Measurements from ENCODE around the gene CHADL. TPM values are rescaled to one million over a fixed set of nuclear protein-coding genes. Genes with fewer than 3 reads are reported as not detected.

Gene CHADL
- total RNA-seq, 1 donor from 2014 or later: 0.64 TPM

DNA sequence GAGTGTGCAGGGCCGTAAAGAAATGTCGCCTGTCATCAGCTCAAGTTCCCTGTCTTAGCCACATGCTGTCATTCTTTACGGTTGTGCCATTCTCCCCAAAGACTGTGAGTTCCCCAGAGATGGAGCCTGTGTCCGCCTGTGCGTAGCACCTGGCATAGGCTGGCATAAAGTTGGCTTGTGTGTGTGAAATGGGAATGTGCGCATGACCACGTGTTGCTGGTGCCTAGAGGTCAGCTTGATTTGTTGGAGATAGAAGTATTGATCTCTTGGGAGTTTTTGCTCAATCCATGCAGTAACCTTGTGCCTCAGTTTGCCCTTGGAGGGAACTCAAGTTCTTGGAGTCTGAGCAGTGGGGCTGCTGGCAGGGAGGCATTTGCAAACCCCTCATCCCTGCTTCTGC is 9.4 kb downstream of the CHADL start:
- DNase-seq (ENCODE audit: low read depth in 2 of 2): no peak

DNA sequence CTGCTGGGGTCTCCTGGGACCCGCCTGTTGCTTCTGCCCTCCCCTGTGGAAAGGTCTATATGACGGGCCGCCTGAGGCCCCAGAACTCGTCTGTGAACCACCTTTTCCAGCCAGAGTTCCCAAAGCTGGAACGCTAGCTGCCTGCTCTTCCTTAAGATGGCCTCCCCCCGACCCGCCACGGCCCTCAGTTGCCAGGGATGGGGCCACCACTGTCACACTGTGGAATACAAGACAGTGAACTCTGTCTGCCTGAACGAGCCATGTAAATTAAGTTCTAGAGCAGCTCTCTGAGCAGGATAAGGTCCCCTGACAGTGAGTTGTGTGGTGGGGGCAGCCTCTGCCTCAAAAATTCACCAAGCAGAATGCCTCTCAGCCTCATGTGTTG is 10.3 kb downstream of the CHADL start:
- no peak for DNase-seq (ENCODE audit: low read depth in 2 of 2)

DNA sequence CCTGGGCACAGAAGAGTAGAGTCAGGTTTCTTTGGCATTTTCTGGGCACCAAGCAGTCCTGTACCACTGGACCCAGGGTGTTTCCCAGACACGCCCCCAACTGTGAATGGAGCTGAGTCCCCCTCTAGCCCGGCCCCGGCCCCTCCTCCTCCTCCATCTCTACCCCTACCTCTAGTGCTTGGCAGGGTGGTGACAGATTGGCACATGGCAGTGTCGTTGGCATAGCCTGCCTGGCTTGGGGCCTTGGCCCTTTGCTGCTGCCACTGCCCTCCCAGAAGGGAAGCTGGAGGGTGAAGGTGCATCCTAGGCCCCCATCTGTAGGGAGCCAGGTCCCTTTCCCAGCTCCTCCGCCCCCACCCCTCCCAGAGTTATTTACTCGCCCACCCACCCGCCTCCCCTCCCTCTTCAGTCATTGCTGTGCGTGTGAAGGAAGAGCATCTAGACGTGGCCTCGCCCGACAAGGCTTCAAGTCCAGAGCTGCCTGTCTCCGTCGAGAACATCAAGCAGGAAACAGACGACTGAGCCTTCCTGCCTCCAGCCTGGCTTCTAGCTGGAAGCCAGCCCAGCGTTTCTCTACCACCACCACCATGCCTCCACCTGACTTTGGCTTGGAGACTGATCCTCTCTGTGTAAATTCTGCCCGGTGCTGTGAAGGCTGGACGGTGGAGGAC is 10.9 kb downstream of the CHADL start:
- peak in 1 of 2 donors; percentile 88 for DNase-seq (ENCODE audit: low read depth in 2 of 2)

DNA sequence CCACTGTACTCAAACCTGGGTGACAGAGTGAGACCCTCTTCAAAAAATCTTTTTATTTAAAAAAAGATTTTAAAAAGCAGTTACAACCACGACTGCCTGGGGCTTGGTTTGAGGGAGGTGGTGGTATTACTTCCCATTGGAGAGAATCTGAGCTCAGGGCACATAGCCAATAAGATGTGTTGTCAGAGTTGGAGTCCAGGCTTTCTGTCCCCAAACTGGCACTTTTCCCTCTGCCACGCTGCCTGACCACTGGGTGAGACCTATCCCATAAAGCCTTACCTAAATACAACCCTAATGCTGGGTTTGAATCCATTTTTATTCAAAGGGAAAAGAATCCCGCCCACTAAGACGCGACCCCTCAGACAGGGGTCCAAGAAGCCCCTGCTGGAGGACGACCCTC is 11.5 kb downstream of the CHADL start:
- DNase-seq (ENCODE audit: low read depth in 2 of 2): no peak

DNA sequence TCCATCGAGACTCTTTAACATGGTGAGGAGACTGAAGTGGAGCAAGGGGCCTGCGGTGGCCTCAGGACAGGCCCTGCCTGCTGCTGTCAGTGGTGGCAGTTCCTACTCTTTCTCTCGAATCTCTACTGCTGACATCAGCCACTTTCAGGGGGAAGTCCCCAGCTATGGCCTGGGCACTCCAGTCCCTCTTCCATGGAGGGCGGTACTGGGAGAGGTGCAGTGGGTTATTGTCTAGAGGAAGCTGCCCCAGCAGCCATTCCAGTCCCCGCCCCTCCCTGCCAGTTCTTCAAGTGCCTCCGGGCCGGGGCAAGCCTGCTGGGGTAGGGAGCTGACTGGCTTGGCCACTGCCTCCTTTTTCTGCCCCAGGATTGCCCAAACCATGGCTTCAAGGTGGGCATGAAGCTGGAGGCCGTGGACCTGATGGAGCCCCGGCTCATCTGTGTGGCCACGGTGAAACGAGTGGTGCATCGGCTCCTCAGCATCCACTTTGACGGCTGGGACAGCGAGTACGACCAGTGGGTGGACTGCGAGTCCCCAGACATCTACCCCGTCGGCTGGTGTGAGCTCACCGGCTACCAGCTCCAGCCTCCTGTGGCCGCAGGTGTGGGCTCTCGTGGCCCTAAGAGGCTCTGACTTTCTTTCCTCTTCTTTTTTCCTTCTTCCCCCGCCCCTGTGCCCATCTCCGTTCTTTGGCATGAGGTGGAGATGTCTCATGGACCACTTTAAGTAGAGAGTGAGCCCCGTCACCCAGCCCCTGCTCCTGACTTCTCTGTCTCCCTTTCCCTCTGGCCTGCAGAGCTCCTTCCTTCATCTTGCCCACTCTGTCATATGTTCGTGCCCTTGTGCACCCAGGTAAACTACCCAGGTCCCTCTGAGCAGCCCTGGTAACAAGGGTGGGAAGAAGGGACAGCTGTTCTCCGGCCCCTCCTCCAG is 13.7 kb downstream of the CHADL start:
- DNase-seq (ENCODE audit: low read depth in 2 of 2): no peak

DNA sequence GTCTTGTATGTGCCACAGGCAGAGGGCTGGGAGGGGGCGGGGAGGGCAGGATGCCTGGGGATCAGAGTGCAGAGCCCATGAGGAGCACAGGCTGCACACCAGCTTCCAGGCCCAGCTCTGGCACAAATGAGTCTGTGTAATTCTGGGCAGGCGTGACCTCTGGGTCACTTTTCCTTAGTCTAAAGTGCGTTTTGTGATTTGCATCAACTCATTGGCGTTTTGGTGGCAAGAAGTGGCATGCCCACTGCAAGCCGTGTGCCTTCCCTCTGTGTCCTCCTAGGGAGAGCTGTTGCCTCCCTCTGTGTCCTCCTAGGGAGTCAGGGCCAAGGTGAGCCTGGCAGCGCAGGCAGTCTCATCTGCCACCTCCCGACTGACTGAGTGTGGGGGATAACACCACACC is 17.2 kb downstream of the CHADL start:
- DNase-seq (ENCODE audit: low read depth in 2 of 2): no peak

DNA sequence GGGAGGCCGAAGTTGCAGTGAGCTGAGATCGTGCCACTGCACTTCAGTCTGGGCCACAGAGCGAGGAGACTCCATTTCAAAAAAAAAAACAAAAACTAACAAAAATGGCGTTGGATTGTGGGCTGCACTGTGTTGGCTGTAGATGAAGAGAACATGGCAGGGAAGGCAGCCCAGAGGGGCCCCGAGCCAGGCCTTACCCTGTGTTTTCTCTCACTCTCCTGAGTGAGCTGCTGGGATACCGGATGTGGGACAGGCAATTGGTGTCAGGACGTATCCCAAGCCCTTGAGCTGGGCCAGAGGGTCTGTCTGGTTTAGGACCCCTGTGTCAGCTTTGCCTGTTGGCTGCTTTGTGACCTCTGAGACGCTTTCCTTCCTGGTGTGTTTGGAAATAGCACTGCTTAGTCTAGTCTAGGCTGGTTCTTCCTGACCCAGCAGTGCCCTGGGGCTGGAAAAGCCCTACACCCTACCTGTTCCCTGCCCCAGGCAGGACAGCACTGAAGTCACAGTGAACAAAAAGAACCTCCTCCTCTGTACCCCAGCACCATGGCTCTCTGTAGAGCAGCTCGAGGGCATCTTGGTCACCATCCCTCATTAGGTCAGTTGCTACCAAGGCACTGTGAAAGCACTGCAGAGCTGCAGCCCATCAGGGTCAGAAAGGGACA is 17.8 kb downstream of the CHADL start:
- DNase-seq (ENCODE audit: low read depth in 2 of 2): no peak

DNA sequence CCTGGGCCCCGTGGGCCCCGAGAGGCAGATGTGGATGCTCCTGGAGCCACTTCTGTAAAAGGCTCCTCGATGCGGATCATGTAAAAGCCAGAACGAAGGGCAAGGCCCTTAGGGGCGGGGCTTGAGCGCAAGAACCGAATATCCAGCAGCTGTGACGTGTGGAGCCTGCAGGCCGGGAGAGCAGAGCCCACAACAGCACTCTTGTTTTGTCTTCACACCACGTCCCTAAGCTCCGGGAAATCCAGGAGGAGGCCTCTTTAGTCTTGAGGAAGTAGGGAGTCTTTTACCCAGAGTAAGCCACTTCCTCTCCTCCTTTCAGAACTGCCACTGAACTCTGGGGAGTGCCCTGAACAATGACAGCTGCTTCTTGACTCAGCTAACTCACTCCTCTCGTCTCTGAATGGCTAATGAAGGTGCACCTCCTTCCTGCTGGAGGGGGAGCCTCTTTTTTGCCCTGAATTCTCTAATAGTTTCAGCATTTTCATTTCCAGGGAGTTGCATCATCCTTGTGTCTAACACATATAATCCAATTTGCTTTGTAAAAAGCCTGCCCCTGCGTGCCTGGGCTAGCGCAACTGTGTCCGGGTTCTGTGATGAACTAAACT is 23.1 kb downstream of the CHADL start:
- DNase-seq (ENCODE audit: low read depth in 2 of 2): peak in 1 of 2 donors; percentile 58

DNA sequence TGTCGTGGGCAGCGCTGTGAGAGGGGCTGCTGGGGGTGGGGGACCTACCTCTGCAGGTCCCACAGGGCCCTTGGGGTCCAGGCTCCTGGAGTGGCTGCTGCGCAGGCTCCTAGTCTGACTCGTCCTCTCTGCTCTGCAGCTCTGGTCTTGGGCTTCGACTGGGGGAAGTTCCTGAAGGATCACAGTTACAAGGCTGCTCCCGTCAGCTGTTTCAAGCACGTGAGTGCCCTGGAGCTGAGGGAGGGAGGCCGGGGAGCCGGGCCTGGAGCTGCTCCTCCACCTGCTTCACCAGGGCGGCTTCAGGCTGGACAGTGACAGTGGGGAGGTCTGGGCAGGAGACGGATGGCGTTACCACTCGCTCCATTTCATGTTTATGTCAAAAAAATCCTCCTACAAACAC is 23.7 kb downstream of the CHADL start:
- DNase-seq (ENCODE audit: low read depth in 2 of 2): no peak

DNA sequence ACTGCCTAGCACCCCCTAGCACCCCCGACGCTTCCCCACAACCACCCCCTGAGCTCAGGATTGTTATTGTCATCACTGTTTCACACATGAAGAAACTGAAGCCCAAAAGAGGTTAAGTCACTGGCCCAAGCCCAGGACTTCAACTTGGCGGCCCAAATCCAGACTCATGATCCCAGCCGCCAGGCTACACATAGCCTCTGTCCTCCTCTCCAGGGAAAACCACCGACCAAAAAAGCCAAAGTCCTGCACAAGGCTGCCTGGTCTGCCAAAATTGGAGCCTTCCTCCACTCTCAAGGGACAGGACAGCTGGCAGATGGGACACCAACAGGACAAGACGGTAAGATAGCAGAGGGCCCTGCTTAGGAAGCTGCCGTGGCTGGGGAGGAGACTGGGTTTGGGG is 24.8 kb downstream of the CHADL start:
- DNase-seq (ENCODE audit: low read depth in 2 of 2): no peak

DNA sequence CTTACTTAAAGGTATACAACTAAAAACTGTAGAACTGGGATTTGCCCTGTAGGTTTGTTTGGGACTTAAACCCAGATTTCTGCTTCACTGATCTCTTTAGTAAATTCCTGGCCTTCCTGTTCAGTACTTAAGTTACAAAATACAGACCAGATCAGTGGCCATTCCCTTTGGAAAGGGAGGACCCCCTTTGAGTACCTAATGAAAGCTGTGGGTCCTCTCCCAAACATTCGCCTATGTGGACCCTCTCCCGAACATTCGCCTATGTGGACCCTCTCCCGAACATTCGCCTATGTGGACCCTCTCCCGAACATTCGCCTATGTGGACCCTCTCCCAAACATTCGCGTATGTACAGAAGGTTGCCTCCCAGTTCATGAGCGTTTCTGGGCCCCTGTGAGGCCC is 25.3 kb downstream of the CHADL start:
- no peak for DNase-seq (ENCODE audit: low read depth in 2 of 2)

DNA sequence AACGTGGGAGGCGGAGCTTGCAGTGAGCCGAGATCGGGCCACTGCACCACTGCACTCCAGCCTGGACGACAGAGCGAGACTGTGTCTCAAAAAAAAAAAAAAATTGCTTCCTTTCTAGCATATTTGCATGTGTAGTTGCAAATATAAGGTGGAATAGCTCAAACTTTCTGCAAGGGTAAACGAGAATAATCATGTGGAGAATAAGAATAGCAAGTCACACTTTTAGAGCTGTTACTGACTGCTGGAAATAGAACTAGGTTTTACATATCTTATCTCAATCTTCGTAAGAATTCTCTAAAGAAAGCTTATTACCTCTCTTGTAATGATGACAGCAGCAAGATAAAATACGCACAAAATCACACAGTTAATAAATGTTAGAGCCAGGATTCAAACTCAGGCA is 34.0 kb downstream of the CHADL start:
- DNase-seq (ENCODE audit: low read depth in 2 of 2): no peak

DNA sequence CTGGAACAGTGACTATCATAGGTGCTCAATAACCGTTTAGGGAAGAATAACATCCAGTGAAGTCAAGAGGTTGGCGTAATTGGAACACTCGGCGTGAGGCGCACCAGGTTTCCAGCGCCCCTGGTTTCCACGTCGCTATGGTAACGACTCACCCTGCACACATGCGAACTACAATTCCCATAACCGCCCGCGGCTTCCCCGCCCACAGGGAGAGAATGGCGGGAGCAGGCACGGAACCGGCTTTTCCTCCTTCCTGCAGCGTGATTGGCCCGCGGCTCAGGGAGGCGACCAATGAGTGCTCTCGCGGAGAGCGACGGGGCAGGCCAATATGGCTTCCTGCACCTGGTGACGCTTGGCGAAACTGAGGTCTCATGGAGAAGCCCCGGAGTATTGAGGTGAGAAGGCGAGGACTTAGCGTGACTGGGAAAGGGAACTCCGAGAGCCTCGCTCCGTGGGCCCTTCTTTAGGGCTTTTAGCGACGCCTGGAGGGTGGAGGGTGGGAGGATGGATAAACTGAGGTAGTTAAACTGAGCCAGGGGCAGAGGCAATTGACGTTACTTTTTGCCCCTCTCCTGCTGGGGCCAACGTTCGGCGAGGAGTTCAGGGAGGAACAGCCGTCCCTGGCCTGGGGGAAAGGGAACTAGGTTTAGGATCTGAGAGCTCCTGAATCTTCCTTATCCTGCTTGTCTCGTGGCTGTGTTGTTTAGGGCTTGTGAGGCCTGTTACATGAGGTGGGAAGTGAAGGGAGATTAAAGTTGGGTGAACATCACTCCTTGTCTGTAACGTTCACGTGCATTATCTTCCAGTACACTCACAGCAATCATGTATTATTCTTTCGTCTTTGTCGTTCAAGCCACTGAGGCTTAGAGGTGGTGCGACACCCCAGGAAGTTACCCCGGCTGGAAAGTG is 35.5 kb downstream of the CHADL start, which contains the start of gene L3MBTL2:
L3MBTL2 (plus strand) TSS at position 321 of the 909 bp plus-strand sequence; CDS start at position 372, 51 bp downstream.
- DNase-seq (ENCODE audit: low read depth in 2 of 2): peak; percentile 89 to 96

DNA sequence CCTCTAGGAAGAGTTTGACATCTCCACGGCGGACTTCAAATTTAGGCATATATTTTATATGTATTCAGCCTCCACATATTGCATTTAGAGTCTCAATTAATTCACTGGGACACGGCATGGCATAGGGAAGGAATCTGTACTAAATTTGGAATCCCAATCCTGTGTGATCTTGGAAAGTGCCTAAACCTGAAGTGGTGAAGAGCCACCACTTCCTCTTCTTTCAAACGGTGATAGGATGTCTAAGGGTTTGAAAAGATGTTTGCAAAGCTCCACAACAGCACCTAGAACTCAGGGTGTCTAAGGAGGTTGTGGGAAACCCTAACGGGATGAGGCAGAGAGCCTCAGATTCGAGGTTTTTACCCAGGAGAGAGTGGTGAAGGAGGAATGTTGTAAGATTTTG is 36.7 kb downstream of the CHADL start:
- no peak for DNase-seq (ENCODE audit: low read depth in 2 of 2)

DNA sequence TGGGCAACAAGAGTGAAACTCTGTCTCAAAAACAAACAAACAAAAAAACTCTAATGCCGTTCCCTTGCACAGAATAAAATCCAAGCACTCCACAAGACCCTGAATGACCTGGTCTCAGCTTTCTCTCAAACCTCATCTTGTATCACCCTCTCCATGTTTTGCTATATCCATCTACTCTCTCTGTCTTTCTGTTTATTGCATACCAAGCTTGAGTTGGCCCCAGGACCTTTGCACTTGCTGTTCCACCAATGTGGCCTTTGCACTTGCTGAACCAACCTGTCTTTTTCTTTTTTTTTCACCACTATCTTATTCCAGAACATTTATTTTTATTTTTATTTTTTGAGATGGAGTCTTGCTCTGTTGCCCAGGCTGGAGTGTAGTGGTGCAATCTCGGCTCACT is 37.6 kb downstream of the CHADL start:
- no peak for DNase-seq (ENCODE audit: low read depth in 2 of 2)

DNA sequence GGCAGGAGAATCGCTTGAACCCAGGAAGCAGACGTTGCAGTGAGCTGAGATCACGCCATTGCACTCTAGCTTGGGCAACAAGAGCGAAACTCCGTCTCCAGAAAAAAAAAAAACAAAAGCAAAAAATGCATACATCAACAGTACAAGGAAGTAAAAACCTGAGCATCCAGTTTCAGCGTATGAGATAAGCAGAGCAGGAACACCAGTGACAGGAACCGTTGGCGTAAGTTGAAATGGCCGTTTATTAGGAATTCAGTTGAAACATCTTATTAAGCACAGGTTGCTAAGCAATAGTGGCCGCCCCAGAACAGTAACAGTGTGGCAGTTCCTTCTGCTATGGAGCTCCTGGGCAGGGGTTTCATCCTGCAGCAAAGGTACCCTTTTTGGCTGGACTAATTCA is 39.6 kb downstream of the CHADL start:
- DNase-seq (ENCODE audit: low read depth in 2 of 2): no peak

DNA sequence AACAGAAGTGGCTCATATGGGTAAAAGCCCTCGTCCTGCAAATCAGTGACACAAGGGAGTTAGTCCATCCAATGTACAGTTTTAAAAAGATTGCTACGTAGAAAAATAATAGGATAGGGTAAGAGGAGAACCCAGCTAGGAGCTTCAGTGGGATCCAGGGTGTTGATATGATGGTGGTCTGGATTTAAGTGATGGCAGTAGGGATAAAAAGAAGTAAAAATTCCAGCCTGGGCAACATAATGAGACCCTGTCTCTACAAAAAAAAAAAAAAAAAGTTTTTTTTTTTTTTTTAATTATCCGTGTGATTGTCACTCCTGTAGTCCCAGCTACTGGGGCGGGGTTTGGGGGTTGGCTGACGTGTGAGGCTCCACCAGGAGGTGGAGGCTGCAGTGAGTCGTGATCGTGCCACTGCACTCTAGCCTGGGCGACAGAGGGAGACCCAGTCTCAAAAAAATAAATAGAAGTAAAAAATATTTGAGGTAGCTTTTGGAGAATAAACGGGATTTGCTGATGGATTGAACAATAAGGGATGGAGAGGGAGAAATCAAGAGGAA is 42.6 kb downstream of the CHADL start:
- DNase-seq (ENCODE audit: low read depth in 2 of 2): peak in 1 of 2 donors; percentile 62

DNA sequence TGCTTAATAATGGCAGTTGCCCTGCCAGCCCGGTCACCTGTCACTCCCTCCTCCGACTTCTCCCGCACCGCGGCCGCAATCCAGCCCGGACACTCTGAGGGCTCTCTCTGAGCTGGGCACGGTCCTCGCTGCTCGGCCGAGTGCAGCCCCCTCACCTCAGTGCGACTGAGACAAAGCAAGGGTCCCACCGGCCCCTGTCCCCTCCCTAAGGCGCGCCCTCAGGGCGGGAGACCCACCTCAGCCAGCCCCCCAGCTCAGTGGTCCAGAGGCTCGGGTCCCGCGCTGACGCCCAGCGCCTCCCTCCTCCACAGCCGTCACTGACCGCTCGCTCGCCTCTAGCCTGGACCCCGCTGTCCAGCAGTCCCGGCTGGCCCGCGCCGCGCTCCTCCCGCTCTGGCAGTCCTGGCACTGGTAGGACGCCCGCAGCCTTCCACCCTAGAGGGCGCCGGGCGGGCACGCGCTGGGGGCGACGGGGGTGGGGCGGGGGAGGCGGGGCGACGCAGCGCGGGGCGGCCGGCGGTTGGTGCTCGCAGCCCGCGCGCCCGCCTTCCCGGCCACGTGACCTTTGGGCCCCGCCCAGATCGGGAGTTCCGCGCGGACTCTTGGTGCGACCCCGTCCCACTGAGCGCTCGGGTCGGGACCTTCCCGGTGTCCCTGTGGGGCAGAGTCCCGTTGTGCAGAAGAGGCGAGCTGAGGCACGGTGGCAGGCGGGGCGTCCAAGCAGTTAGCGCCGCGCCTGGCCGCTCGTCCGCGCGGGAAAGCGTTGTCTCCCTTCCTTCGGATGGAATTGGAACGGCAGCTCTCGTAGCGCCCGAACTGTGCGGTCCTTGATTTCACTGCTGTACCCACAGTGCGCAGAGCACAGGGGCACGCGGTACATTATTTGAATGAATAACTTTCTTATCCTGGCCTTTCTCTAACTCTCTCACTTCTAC is 43.4 kb downstream of the CHADL start:
- DNase-seq (ENCODE audit: low read depth in 2 of 2): peak in 1 of 2 donors; percentile 84

DNA sequence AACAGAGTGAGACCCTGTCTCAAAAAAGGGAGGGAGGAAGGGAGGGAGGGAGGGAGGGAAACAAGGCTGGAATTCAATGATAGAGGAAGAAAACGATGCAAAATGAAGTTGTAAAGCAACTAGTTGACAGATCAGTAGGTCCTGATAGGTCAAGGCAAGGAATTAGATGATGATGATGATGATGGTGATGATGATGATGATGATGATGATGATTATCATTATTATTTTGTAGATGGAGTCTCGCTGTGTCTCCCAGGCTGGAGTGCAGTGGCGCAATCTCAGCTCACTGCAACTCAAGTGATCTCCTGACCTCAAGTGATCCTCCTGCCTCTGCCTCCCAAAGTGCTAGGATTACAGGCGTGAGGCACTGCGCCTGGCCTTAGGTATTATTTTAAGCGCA is 46.9 kb downstream of the CHADL start:
- DNase-seq (ENCODE audit: low read depth in 2 of 2): no peak

Data from dermis microvascular lymphatic vessel endothelial cell (primary cell).